ENCODE results near the gene TAGLN2.

Gene TAGLN2

DNA sequence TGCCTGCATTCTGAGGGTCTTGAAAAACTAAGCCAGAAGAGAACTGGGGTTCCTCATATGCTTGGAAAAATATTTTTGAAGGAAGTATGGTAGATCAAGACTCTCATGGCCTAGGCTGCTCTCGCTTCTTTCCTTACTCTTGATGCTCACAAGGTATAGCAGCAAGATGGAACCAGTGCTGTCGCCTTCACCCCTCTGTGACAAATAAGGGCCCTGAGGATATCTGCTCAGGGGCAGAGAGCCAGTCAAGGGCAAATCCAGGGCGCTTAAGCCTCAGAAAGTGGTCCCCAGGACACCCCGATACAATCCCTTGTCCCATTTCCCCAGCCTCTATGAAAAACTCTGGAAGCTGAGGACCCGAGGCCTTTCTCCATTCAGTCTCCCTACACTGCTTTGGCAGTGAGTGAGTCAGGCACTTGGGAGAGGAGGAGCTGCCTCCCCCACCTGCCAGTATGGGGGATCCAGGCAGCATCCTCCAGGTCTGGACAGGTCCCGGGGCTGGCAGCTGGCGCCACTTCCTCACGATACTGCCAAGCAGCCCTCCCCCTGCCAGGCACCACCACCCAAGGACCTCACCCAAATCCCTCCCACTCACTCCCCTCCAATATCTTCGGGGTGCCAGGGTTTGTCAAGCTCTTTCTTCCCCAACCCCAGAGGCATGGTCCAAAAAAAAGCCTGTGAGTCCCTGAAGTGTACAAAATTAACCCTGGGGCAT is 18.8 kb upstream of the TAGLN2 start:
- Histone ChIP-seq H3K4me3 (ENCODE audit: control insufficient read depth in 1 of 7, extremely low read depth in 1 of 7, insufficient read depth in 4 of 7, low read depth in 2 of 7, low read length in 6 of 7) (no peak overlapping the region), H3K36me3 (ENCODE audit: control insufficient read depth in 4 of 4, insufficient read depth in 4 of 4, low read length in 3 of 4) (no peaks in the 10 kb centered on the region), H3K4me1 (ENCODE audit: control extremely low read depth in 1 of 4, control insufficient read depth in 4 of 4, insufficient read depth in 4 of 4, low read length in 3 of 4) (peaks cover 0 to 31% (median 11%) of the 10 kb centered on the region in 4 experiments), H3K27ac (ENCODE audit: insufficient read depth in 1 of 2, low read depth in 1 of 2, low read length in 2 of 2, poor library complexity in 1 of 2, severe bottlenecking in 2 of 2) (no peak overlapping the region), H3K9me3 (ENCODE audit: control extremely low read depth in 1 of 5, control insufficient read depth in 4 of 5, insufficient read depth in 2 of 5, low read depth in 1 of 5, low read length in 4 of 5) (no peaks in the 10 kb centered on the region), H3K27me3 (replicated peaks in 2 of 5; ENCODE audit: control insufficient read depth in 4 of 5, insufficient read depth in 5 of 5, low read length in 4 of 5) (peaks cover 0 to 25% (median 0%) of the 10 kb centered on the region in 5 experiments)
- peak in 1 of 3 donors; percentile 25 for DNase-seq
- WGBS (ENCODE audit: insufficient coverage) = 73% methylated on average over 7 of the region's 9 CpGs
- ChIA-PET POLR2A (no interaction called here), CTCF (interaction anchor here (1.5 to 2.9 kb wide), 3 partner anchors 51 to 145 kb away, joined by 5 to 20 read pairs (median 6); no protein-coding TSS in a partner anchor)

DNA sequence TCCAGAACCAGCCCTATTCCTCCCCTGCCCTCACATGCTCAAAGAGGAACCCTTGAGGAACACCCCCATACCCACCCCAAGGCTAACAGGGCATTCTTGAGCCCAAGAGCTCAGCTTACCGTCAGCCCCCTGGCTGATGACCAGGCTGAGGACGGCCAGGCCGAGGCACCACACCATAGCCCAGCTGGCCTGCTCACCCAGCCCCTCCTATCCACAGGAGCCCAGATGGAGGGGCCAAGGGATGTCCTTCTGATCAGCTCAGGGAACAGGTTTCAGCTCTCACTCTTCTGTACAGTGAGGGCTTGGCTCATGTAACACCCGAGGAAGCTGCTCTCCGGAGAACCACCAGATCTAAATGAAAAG is 18.0 kb upstream of the TAGLN2 start:
- peaks cover 0 to 25% (median 0%) of the 10 kb centered on the region in 5 experiments for H3K27me3 ChIP-seq (replicated peaks in 2 of 5; ENCODE audit: control insufficient read depth in 4 of 5, insufficient read depth in 5 of 5, low read length in 4 of 5)
- no peak for DNase-seq
- POLR2A ChIA-PET = no interaction called here
- WGBS (ENCODE audit: insufficient coverage) = 94% methylated on average over 5 of the region's 5 CpGs
- no peak overlapping the region for H3K4me3 ChIP-seq (ENCODE audit: control insufficient read depth in 1 of 7, extremely low read depth in 1 of 7, insufficient read depth in 4 of 7, low read depth in 2 of 7, low read length in 6 of 7)
- no peak overlapping the region for H3K27ac ChIP-seq (ENCODE audit: insufficient read depth in 1 of 2, low read depth in 1 of 2, low read length in 2 of 2, poor library complexity in 1 of 2, severe bottlenecking in 2 of 2)
- H3K36me3 ChIP-seq (ENCODE audit: control insufficient read depth in 4 of 4, insufficient read depth in 4 of 4, low read length in 3 of 4) = no peaks in the 10 kb centered on the region
- CTCF ChIA-PET = interaction anchor here (1.5 to 1.9 kb wide), 2 partner anchors 50 to 144 kb away, joined by 5 to 6 read pairs; no protein-coding TSS in a partner anchor
- no peaks in the 10 kb centered on the region for H3K9me3 ChIP-seq (ENCODE audit: control extremely low read depth in 1 of 5, control insufficient read depth in 4 of 5, insufficient read depth in 2 of 5, low read depth in 1 of 5, low read length in 4 of 5)
- H3K4me1 ChIP-seq (ENCODE audit: control extremely low read depth in 1 of 4, control insufficient read depth in 4 of 4, insufficient read depth in 4 of 4, low read length in 3 of 4) = peaks cover 0 to 33% (median 12%) of the 10 kb centered on the region in 4 experiments

DNA sequence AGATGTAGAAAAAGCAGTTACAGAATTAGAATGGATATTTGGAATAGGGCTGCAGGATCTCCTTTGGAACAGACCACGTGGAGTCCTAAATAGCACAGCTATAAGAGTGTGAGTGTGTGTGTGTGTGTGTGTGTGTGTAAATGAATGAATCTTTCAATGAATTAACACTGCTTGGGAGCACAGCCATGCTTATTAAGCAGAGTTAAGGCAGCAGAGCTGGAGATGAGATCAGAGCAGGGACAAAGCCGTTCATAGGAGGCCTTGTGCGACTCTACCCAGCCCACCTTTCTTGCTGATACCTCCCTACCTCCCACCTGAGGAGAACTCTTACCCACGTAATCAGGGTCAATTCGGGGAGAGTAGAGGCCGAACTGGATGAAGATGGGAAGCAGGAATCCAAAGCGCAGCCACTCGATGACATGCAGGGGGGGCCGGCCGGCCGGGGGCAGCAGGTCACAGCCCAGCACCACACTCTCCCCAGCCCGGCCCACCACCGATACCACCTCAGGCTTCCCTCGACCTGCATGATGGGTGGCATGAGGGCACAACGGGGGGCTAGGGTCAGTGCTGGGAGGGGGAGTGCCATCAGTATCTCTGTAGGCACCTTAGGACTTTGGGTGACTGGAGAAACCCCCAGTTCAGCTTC is 17.4 kb upstream of the TAGLN2 start:
- over 99% methylated on average over 12 of the region's 15 CpGs for WGBS (ENCODE audit: insufficient coverage)
- H3K4me1 ChIP-seq (ENCODE audit: control extremely low read depth in 1 of 4, control insufficient read depth in 4 of 4, insufficient read depth in 4 of 4, low read length in 3 of 4) = peaks cover 0 to 38% (median 14%) of the 10 kb centered on the region in 4 experiments
- no peak for DNase-seq
- no peaks in the 10 kb centered on the region for H3K9me3 ChIP-seq (ENCODE audit: control extremely low read depth in 1 of 5, control insufficient read depth in 4 of 5, insufficient read depth in 2 of 5, low read depth in 1 of 5, low read length in 4 of 5)
- no peaks in the 10 kb centered on the region for H3K36me3 ChIP-seq (ENCODE audit: control insufficient read depth in 4 of 4, insufficient read depth in 4 of 4, low read length in 3 of 4)
- ChIA-PET POLR2A (no interaction called here), CTCF (interaction anchor here (1.9 kb wide), 1 partner anchor 50 kb away, joined by 6 read pairs; no protein-coding TSS in a partner anchor)
- H3K4me3 ChIP-seq (ENCODE audit: control insufficient read depth in 1 of 7, extremely low read depth in 1 of 7, insufficient read depth in 4 of 7, low read depth in 2 of 7, low read length in 6 of 7) = no peak overlapping the region
- H3K27me3 ChIP-seq (replicated peaks in 2 of 5; ENCODE audit: control insufficient read depth in 4 of 5, insufficient read depth in 5 of 5, low read length in 4 of 5) = peaks cover 0 to 23% (median 0%) of the 10 kb centered on the region in 5 experiments
- no peak overlapping the region for H3K27ac ChIP-seq (ENCODE audit: insufficient read depth in 1 of 2, low read depth in 1 of 2, low read length in 2 of 2, poor library complexity in 1 of 2, severe bottlenecking in 2 of 2)

DNA sequence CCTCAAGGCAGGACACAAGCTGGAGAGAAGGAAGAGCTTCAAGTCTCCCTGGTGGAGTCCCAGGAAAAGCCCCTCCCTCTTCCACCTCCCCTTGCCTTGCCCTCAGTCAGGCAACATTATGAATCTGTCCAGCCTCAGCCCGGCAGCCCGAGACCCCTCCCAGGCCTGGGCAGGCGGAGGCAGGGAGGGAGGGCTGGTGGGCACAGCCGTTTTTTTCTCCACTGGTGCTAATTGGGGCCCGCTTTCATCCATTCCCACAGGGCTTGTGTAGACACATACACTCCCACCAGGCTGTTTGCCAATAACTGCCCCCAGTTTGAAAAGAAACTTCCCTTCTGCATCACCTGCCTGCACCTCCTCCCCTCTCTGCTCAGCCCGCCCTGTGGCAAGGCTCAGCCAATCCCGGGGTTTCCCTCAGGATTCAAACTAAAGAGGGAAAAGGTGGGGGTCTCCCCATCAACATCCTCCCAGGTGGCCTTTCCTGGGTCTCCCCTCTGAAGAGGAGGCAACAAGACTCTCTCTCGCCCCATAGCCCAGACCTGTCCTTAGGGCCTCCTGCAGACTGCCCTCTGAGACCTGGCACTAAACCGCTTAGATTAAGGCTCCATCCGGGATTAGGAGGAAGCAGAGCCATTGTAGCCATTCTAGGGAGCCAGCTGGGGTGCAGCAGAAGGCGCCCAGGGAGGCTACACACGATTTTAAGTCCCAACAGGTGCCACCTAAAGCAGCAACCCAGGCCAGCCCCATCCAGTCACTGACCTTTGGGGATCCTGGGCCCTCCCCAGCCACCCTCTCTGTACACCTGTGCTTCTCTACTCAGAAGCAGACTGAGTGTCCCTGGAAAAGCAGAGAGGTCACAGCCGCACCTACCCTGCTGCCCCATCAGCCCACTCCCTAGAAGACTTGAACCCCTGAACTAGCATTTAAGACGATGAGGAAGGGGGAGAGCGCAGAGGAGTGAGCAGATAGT is 16.6 kb upstream of the TAGLN2 start:
- no peak for DNase-seq
- no peaks in the 10 kb centered on the region for H3K36me3 ChIP-seq (ENCODE audit: control insufficient read depth in 4 of 4, insufficient read depth in 4 of 4, low read length in 3 of 4)
- H3K4me1 ChIP-seq (ENCODE audit: control extremely low read depth in 1 of 4, control insufficient read depth in 4 of 4, insufficient read depth in 4 of 4, low read length in 3 of 4) = peaks cover 5 to 47% (median 23%) of the 10 kb centered on the region in 4 experiments
- no peaks in the 10 kb centered on the region for H3K9me3 ChIP-seq (ENCODE audit: control extremely low read depth in 1 of 5, control insufficient read depth in 4 of 5, insufficient read depth in 2 of 5, low read depth in 1 of 5, low read length in 4 of 5)
- ChIA-PET POLR2A (no interaction called here), CTCF (interaction anchor here (1.0 to 9.8 kb wide), 5 partner anchors 11 to 136 kb away, joined by 3 to 108 read pairs (median 14); no protein-coding TSS in a partner anchor)
- H3K27me3 ChIP-seq (replicated peaks in 2 of 5; ENCODE audit: control insufficient read depth in 4 of 5, insufficient read depth in 5 of 5, low read length in 4 of 5) = peaks cover 0 to 21% (median 0%) of the 10 kb centered on the region in 5 experiments
- no peak overlapping the region for H3K27ac ChIP-seq (ENCODE audit: insufficient read depth in 1 of 2, low read depth in 1 of 2, low read length in 2 of 2, poor library complexity in 1 of 2, severe bottlenecking in 2 of 2)
- 86% methylated on average over 13 of the region's 15 CpGs for WGBS (ENCODE audit: insufficient coverage)
- H3K4me3 ChIP-seq (ENCODE audit: control insufficient read depth in 1 of 7, extremely low read depth in 1 of 7, insufficient read depth in 4 of 7, low read depth in 2 of 7, low read length in 6 of 7) = no peak overlapping the region

DNA sequence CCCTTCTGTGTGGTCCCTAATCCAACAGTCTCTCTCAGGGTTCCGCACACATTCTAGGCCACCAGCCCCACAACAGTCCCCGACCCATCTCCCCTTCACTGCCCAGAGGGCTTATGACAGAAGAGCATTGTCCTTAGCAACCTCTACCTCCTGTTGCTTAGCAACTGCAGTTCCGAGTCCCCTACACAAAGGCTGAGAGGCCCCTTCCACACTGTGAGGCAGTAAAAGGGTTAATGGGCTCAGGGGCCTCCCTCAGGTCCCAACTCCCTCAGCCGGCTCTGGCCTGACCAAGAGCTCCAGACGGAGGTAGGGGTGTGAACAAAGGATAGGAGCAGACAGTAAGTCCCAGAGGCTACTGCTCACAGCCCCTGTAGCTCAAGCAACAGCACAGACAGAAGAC is 15.8 kb upstream of the TAGLN2 start:
- Histone ChIP-seq H3K4me1 (ENCODE audit: control extremely low read depth in 1 of 4, control insufficient read depth in 4 of 4, insufficient read depth in 4 of 4, low read length in 3 of 4) (peaks cover 5 to 54% (median 29%) of the 10 kb centered on the region in 4 experiments), H3K27ac (ENCODE audit: insufficient read depth in 1 of 2, low read depth in 1 of 2, low read length in 2 of 2, poor library complexity in 1 of 2, severe bottlenecking in 2 of 2) (no peak overlapping the region), H3K9me3 (ENCODE audit: control extremely low read depth in 1 of 5, control insufficient read depth in 4 of 5, insufficient read depth in 2 of 5, low read depth in 1 of 5, low read length in 4 of 5) (no peaks in the 10 kb centered on the region), H3K4me3 (ENCODE audit: control insufficient read depth in 1 of 7, extremely low read depth in 1 of 7, insufficient read depth in 4 of 7, low read depth in 2 of 7, low read length in 6 of 7) (no peak overlapping the region), H3K27me3 (replicated peaks in 2 of 5; ENCODE audit: control insufficient read depth in 4 of 5, insufficient read depth in 5 of 5, low read length in 4 of 5) (peaks cover 0 to 14% (median 0%) of the 10 kb centered on the region in 5 experiments), H3K36me3 (ENCODE audit: control insufficient read depth in 4 of 4, insufficient read depth in 4 of 4, low read length in 3 of 4) (no peaks in the 10 kb centered on the region)
- whole genome bisulfite sequencing (ENCODE audit: insufficient coverage) = 96% methylated on average over 3 of the region's 5 CpGs
- no peak for DNase-seq
- ChIA-PET POLR2A (interaction anchor here (0.6 kb wide), 1 partner anchor 16 kb away, joined by 5 read pairs; the partner anchor contains the start of gene TAGLN2), CTCF (interaction anchor here (1.0 to 9.8 kb wide), 5 partner anchors 11 to 137 kb away, joined by 3 to 108 read pairs (median 14); no protein-coding TSS in a partner anchor)

DNA sequence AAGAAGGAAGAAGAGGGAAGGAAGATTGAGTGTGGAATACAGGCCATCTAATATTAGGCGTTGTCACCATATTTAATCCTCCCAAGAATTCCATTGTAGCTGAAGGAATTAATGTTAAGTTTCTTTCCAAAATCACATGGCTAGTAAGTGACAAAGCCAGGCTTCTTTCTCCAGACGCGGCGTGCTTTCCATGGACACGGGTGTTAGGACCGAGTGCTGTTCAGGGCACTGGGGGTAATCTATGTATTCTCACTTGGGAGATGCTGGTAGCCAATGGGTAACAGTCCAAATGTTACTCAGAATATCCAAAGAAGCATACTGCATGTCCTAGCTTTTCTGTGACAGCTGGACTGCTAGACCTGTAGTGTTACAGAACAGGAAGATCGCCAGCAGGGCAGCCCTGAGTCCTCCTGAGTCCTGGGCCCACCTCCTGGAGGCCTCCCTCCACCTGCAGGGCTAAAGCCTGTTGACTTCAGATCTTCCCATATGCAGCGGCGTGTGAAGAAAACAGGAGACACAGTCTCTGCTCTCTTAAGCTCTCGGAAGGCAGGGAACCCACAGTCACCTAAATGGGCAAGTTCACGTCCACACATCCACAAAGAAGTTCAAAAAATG is 14.8 kb upstream of the TAGLN2 start:
- no peak overlapping the region for H3K27ac ChIP-seq (ENCODE audit: insufficient read depth in 1 of 2, low read depth in 1 of 2, low read length in 2 of 2, poor library complexity in 1 of 2, severe bottlenecking in 2 of 2)
- H3K4me1 ChIP-seq (ENCODE audit: control extremely low read depth in 1 of 4, control insufficient read depth in 4 of 4, insufficient read depth in 4 of 4, low read length in 3 of 4) = peaks cover 8 to 49% (median 26%) of the 10 kb centered on the region in 4 experiments
- H3K36me3 ChIP-seq (ENCODE audit: control insufficient read depth in 4 of 4, insufficient read depth in 4 of 4, low read length in 3 of 4) = no peaks in the 10 kb centered on the region
- H3K4me3 ChIP-seq (ENCODE audit: control insufficient read depth in 1 of 7, extremely low read depth in 1 of 7, insufficient read depth in 4 of 7, low read depth in 2 of 7, low read length in 6 of 7) = no peak overlapping the region
- no peaks in the 10 kb centered on the region for H3K9me3 ChIP-seq (ENCODE audit: control extremely low read depth in 1 of 5, control insufficient read depth in 4 of 5, insufficient read depth in 2 of 5, low read depth in 1 of 5, low read length in 4 of 5)
- DNase-seq = no peak
- ChIA-PET CTCF (interaction anchor here (0.8 to 9.8 kb wide), 14 partner anchors 10 to 145 kb away, joined by 3 to 108 read pairs (median 6); partner anchors contain the start of genes KCNJ9, SLAMF9 and TAGLN2), POLR2A (no interaction called here)
- WGBS (ENCODE audit: insufficient coverage) = 100% methylated on average over 10 of the region's 11 CpGs
- H3K27me3 ChIP-seq (replicated peaks in 2 of 5; ENCODE audit: control insufficient read depth in 4 of 5, insufficient read depth in 5 of 5, low read length in 4 of 5) = peaks cover 0 to 8% (median 0%) of the 10 kb centered on the region in 5 experiments
